HG02678 (cell line): ENCODE data around the gene MICU2.

Source experiments
- ATAC-seq: cut with Tn5 transposase; IDR thresholded peaks from one replicate; pipeline ENCODE4 v1.9.1; 2021; ENCODE audit warnings: mild to moderate bottlenecking, moderate library complexity; ENCODE audit not compliant: unreplicated experiment

MICU2 gene

DNA sequence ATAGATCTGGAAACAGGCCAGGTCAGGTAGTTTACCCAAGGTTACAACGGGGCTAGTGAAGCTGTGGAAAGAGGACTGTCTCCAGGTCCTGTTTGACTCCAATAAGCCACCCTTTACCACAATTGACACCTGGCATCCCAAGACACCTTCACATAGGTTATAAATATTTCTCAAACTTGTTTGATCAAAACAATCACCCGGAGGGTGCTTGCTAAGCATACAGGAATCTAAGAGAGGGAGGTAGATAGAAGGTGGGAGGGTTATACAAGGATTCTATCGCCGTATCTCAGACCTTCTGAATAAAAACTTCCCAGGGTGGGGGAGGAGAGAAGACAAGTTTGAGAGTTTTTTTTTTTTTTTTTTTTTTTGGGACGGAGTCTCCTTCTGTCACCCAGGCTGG, 55.4 kb downstream of the MICU2 start:
- ATAC-seq = no peak

DNA sequence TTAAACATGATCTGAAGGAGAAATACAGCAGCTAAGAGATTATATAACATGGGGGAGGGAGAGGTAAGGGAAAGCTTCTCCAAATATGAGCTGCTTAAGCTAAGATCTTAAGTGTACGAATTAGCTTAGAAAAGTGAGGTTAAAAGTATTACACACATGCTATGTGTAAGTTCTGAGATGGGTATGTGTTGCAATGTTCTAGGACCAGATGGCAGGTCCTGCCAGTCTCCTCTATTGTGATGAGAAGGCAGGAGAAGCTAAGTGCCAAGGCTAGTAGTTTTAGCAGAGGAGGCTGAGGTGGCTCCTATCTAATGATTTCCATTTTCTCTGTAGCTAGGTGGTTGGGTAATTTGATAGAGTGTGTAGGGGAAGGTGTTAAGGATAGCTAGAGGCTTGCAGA, 57.6 kb downstream of the MICU2 start:
- ATAC-seq = no peak

DNA sequence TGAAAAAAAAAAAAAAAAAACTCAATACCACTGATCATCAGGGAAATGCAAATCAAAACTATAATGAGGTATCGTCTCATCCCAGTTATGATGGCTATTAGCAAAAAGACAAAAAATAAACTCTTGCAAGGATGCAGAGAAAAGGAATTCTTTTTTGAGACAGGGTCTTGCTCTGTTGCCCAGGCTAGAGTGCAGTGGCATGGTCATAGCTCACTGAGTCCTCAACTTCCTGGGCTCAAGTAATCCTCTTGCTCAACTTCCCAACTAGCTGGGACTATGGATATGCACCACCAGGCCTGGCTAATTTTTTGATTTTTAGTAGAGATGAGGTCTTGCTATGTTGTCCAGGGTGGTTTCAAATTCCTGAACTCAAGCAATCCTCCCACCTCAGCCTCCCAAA, 59.5 kb downstream of the MICU2 start:
- no peak for ATAC-seq

DNA sequence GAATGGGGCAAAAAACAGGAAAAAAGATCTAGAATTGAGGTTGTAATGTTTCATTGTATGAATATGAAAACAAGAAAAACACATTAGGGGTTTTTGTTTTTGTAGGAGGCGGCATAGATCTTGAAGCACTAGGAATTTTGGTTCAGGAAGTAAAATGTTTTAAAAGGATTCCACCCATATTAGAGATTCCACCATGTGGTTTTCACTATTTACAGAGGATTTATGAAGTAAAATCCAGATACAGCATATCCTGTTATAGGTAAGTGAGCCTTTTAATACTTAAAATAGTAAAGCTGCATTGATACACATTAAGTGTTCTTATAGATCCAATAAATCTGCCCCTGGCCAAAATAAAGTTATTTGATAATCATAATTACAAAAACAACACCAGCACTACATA, 61.4 kb downstream of the MICU2 start:
- ATAC-seq = no peak

- ATAC-seq = no peak
Measured at GRCh38 chr13:21541980-21542379, 62.0 kb downstream of the MICU2 start.

- ATAC-seq = no peak
Measured at GRCh38 chr13:21541271-21541670, 62.7 kb downstream of the MICU2 start.

DNA sequence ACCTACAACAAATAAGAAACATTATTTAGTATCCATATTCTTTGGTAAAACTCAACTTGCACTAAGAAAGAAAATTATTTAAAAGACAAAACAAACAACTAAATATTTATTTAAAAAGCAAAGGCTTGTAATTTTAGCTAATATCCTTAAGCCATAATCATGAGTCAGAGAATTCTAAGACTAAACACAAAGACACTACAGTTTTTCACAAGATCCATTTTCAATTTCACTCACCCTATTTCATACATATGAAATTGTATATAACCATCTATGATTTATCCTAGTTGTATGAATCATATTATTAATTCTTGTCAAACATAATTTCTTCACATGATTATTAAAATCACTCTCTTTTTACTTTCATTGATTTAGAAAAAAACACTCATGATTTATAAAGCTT, 64.3 kb downstream of the MICU2 start:
- no peak for ATAC-seq

DNA sequence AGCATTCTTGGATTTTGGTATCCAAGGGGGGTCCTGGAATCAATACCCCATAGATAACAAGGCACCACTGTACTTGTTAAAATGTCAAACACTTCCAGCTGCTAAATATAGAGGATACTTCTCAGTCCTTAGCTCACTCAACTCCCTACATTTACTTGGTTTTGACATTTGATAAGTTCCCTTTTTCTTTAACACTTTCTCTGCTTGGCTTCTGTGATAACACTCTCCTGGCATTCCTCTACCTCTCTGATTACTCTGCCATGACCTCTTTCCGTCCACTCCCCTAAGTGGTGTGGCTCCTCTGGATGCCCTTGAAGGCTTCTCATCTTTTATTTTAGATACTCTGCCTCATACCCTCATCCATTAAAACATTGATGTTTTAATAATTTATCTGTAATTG, 65.2 kb downstream of the MICU2 start:
- no peak for ATAC-seq

DNA sequence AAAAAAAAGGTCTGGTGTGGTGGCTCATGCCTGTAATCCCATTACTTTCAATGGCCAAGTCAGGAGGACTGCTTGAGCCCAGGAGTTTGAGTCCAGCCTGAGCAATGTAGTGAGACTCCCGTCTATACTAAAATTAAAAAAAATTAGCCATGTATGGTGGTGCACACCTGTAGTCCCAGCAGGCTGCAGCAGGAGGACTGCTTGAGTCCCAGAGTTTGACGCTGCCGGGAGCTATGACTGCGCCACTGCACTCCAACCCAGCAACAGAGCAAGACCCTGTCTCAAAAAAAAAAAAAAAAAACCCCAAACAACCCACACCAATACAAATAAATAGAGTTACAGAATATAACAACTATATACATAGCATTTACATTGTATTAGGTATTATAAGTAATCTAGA, 65.7 kb downstream of the MICU2 start:
- ATAC-seq = no peak

DNA sequence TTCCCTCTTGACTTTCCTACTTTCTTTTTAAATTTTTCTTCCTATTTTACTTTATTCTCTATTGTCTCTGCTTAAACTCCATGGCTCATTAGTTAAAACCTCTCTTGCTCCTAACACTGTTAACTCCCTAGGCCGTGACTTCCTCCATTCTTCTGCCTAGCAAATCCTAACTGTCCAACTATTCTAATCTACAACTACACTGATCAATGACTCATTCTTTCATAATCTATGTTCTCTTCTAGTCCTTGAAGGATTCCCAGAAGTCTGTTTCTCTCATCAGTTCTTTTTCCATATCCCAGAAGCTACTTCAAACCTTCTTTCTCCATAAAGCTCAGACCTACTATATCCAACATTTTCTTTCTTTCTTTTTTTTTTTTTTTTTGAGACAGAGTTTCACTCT, 66.9 kb downstream of the MICU2 start:
- no peak for ATAC-seq

GRCh38 chr13:21534760-21535159, 69.2 kb downstream of the MICU2 start:
- no peak for ATAC-seq

DNA sequence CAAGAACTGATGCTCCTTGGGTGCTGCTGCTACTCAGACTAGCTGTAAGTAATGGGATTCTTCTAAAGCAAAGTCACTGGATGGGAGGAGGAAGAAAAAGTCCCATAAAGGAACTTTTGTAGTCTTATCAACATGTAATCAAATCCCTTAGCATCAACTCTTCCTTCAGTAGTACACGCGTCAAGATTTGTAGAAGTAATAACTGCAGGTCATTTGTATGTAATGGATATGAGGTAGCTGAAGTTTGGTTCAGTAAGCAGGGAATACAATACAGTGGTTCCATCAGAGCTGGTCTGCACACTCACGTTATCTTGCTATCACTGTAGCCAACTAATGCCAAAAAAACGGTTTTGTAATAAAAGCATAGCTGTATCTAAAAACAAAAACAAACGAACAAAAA, 72.5 kb downstream of the MICU2 start:
- ATAC-seq = no peak

GRCh38 chr13:21530656-21531055, 73.3 kb downstream of the MICU2 start:
- no peak for ATAC-seq

GRCh38 chr13:21529146-21529893, 74.7 kb downstream of the MICU2 start:
- no peak for ATAC-seq

- no peak for ATAC-seq
Measured at GRCh38 chr13:21528616-21529015, 75.4 kb downstream of the MICU2 start.

- no peak for ATAC-seq
Measured at GRCh38 chr13:21526707-21527540, 77.0 kb downstream of the MICU2 start.

DNA sequence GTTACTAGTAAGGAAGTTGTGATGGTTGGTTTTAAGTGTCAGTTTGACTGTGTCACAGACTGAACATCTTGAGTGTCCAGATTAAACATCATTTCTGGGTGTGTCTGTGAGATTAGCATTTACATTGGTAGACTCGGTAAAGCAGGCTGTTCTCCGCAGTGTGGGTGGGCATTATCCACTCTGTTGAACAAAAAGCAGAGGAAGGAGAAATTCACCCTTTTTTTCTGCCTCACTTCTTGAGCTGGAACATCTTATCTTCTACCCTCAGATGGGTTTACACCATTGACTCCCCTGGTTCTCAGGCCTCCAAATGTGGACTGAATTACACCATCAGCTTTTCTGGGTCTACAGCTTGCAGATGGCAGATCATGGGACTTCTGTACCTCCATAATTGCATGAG, 81.1 kb downstream of the MICU2 start:
- no peak for ATAC-seq

GRCh38 chr13:21522130-21522529, 81.8 kb downstream of the MICU2 start:
- no peak for ATAC-seq

- no peak for ATAC-seq
Measured at GRCh38 chr13:21518617-21519144, 85.3 kb downstream of the MICU2 start.

DNA sequence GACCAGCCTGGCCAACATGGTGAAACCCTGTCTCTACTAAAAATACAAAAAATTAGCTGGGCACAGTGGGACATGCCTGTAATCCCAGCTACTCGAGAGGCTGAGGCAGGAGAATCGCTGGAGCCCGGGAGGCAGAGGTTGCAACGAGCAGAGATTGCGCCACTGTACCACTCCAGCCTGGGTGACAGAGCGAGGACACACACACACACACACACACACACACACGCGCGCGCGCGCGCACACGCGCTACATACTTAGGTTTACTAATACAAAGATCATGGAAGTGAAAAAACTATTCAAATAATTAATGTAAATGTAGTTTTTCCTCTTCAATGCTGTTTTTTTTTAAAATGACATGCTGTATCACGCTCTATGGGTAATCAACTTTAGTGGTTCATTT, 86.4 kb downstream of the MICU2 start:
- ATAC-seq = no peak

GRCh38 chr13:21516805-21517204, 87.2 kb downstream of the MICU2 start:
- ATAC-seq = no peak

DNA sequence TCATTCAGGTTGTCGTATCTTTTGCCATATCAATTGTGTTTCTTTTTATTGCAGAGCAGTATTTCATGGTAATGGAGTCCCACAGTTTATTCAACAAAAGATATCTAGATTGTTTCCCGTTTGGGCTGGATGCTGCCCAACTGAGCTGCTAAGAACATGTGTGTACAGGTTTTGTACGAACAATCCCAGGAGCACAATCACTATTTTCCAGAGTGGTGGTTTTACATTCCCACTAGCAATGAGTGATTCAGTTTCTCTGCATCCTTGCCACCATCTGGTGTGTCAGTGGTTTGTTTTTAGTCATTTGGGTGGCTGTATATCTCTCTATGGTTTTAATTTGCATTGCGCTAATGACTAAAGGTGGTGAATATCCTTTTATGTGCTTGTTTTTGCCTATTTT, 92.1 kb downstream of the MICU2 start:
- ATAC-seq = no peak
